DMS153 treated with DMSO at 0.1 percent for 48 hours (cell line): ENCODE data around the gene PYY.
"Not testable (repeated sequence)": the region's sequence is repeated elsewhere in the genome, so short reads cannot be mapped to it uniquely, and the experiment has no call there.

Source experiments
- DNase-seq: peaks from one replicate; lab custom pipeline; 2025; ENCODE audit not compliant: unreplicated experiment; lab: John Stamatoyannopoulos, UW

Gene PYY

DNA sequence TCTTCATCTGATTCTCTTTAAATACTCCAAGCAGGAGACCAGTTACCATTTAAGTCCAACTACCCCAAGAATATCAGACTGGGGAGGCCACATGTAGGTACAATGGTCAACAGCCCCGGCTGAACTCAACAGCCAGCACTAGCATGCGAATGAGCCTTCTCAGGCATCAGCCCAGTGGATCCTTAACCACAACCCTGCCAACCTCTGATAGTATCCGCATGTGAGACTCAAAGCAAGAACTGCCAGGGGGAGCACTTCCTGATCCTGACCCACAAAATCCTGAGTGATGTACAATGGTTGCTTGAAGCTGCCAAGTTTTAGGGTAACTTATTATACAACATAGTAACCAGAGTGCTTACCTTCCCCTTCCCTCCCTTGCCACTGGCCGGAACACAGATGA is 4.0 kb downstream of the PYY start:
- DNase-seq, result no peak

DNA sequence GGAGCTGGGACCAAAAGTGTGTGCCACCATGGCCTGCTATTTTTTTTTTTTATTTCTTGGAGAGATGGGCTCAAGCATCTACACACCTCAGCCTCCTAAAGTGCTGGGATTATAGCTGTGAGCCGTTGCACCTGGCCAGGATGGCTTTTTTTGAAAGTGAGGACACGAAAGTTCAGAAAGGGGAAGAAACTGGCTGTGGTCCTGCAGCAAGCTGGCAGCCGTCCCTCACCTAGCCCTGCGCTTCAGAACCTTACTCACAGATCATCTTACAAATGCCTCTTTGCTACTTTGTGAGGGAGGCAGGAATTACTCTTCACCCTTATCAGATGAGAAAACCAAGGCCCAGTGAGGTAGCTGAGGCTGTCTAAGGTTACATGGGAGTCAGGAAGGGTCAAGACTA is 7.0 kb downstream of the PYY start:
- no peak for DNase-seq

DNA sequence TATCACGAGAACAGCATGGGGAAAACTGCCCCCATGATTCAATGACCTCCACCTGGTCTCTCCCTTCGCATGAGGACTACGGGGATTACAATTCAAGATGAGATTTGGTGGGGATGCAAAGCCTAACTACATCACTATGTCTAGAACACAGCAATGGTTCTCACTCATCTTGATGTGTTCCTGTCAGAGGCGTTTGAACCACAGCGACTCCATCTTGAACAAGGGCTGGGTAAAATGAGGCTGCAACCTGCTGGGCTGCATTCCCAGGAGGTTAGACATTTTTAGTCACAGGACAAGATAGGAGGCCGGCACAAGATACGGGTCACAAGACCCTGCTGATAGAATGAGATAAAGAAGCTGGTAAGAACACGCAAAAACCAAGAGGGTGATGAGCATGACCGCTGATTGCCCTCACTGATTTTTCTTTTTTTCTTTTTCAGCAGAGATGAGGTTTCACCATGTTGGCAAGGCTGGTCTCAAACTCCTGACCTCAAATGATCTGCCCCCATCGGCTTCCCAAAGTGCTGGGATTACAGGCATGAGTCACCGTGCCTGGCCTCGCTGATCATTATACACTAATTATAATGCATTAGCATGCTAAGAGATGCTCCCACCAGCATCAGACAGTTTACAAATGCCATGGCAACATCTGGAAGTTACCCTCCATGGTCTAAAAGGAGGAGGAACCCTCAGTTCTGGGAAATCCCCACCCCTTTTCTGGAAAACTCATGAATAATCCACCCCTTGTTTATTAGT is 8.5 kb downstream of the PYY start:
- DNase-seq, result no peak

DNA sequence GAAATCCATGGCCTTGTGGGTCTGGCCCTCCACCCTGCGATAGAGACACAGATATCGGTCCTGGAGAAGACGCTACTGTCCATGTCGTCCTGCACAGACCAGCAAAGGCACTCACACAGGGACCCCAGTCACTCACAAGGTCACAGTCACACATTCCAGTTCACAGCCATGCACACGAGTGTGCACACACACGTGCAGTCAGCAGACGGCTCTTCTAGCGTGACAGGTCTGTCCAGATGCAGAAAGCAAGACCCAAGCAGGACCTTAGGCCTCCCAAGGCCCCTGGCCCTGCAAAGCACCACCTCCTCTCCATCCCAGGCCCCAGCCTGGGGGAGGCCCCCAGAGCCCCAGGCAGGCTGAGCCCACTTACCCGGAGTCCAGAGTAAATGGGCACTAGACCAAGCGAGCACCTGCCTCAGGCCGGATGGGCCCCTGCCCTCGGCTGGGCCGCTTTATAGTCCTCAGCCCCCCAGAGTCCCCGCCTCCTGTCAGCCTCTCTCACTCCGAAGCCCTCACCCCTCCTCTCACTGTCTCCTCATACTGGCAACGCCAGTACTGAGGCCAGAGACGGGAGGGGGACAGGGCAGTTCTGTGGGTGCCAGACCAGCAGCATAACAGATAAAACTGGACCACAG is 11.6 kb downstream of the PYY start, which contains the start of gene PPY:
Gene PPY, minus strand, starts transcription at position 426 of the 635 bp plus-strand sequence. CDS start 822 bp downstream, outside the sequence.
- no peak for DNase-seq

DNA sequence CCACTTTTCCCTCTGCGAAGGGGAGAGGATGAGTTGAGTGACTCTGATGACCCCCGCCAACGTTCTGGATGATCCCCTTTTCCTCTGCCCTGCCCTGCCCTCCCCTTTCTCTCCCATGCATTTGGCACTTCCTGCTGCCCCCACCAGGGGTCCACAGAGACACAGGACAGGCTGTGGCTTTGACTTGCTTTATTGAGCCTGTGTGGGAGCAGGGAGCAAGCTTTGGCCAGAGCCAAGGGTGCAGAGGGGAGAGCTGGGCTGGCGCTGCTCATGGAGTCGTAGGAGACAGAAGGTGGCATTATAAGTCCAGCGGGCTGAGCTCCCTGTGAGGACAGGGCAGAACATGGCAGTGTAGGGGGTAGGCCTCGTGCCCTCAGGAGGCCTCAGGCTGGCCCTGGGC is 13.1 kb downstream of the PYY start:
- DNase-seq, result no peak

DNA sequence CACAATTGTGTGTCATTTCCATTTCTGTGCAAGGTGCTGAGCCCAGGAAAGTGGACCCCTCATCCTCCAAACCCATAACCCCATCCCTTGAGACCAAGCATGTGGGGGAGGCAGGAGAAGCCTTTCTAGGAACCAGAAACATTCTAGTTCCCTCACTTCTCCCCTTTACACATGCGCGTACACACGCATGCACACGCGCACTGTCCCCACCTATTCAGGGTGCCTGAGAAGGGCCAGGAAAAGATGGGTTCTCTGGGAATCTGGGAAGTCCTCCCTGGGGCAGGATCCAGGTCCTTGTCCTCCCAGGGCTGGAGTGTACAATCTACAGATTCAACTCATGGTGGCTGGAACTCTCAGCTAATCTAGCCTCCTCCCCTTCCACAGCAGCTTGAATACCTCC is 13.9 kb downstream of the PYY start:
- DNase-seq, result no peak

DNA sequence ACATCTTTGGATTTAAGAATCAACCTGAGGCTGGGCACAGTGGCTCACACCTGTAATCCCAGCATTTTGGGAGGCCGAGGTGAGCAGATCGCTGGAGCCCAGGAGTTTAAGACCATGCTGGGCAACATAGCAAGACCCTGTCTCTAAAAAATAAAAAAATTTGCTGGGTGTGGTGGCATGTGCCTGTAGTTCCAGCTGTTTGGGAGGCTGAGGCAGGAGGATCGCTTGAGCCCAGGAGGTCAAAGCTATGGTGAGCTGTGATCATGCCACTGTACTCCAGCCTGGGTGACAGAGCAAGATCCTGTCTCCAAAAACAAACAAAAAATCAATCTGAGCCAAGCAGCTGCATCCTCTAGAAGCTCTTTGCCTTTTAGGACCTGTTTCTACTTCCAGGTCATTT is 14.3 kb downstream of the PYY start:
- not testable (repeated sequence) for DNase-seq

DNA sequence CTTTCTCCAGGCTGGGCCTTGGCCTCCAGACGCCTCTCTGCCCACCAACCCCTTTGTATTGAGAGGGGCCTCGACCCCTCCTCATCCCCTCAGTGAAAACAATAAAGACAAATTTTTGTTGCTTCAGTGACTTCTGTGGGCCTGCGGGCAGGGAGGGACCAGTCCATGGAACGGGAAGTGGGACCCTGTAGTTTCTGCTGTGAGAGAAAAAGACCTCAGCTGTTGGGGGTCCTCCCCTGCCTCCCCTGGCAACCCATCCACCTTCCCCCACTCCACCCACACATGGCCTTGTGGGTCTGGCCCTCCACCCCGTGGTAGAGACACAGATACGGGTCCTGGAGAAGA is 14.9 kb downstream of the PYY start:
- no peak for DNase-seq

DNA sequence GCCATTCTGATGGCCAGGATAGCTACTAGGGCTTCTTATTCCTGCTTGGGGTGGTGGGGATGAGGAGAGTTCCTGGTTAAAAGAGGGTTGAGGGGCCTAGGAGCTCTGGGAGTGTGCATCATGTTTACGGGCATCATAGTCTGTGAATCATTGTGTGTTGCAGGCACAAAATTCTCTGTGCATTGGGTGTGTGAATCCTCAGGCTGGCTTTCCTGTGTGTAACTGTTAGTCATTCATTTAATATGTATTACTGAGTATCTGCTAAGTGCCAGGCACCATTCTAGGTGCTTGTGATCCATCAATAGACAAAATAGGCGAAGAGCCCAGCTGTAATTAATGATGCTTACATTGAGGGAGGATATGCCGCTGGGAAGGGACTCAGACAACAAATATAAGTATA is 17.3 kb downstream of the PYY start:
- DNase-seq, result no peak

DNA sequence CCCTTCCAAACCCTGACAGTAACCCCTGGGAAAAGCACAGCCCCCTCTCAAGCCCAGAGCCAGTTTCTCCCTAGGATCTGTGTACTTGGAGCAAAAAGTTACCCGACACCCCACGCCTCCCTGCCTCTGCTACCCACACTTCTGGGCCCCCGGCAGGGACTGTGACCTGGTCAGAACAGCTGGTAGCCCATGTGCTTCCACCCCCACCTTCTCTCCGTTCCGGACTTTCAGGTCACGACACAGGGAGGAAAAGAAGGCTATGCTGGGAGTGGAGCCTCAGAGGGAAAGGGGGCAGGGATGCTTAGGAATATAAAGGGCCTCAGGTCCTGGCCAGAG is 17.8 kb downstream of the PYY start:
- no peak for DNase-seq

DNA sequence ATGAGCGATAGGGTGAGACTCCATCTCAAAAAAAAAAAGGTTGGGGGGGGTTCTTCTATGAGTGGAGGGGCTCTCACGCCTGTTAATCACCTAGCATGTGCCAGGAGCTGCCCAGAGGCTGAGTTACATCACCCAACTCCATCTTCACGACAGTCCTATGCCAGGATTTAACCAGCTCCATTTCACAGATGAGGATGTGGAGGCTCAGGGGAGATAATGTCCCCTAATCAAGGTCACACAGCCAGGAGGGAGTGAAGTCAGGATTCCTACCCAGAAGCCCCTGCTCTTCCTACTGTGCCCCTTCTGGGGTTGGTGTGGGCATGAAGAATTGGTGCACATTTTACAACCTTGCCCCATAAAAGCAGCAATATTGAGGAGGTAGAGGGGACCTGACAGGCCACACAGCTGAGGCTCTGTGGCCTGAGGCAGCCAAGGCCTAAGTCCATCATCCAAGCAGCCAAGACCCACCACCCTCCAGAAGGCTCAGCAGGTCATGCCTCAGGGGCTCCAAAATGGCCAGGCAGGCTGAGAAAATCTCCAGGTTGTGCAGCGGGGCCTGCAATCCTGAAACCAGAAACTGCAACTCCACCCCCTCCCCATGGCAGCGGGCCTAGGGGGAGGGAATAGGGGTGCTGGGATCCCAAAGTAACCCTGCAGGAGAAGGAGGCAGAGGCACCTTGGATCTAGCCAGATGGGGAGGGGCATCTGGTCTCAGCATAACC is 18.4 kb downstream of the PYY start:
- no peak for DNase-seq

DNA sequence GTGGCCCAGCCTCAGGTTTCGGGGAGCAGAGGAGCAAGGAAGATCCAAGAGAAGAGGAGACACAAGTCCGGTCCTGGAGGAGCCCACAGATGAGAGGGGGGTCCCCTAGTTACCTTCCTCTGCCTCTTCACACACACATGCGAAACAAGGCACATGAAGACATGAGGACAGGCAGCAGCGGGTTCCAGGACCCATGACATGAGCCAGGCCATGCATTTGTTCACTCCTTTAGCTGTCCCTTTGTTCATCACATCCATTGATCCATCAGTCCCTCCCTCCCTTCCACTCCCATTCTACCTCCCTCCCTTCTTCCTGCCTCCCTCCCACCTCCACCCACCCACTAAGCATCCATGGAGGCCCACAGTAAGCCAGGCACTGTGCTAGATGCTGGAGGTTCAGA is 20.8 kb downstream of the PYY start:
- DNase-seq, result no peak

DNA sequence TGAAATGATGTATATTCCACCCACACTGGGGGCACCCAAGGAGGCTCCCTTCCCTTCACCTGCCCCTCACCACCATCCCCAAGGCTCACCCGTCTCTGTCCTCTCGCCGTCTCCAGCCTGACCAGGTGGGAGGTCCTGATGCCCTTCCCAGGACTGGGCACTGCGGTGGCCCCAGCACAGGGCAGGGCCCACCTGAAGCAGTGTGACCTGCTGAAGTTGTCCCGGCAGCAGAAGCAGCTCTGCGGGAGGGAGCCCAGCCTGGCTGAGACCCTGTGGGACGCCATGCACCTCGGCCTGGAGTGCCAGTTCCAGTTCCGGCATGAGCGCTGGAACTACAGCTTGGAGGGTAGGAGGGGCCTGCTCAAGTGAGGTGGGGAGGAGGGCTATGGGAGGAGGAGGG is 21.4 kb downstream of the PYY start:
- DNase-seq, result no peak

DNA sequence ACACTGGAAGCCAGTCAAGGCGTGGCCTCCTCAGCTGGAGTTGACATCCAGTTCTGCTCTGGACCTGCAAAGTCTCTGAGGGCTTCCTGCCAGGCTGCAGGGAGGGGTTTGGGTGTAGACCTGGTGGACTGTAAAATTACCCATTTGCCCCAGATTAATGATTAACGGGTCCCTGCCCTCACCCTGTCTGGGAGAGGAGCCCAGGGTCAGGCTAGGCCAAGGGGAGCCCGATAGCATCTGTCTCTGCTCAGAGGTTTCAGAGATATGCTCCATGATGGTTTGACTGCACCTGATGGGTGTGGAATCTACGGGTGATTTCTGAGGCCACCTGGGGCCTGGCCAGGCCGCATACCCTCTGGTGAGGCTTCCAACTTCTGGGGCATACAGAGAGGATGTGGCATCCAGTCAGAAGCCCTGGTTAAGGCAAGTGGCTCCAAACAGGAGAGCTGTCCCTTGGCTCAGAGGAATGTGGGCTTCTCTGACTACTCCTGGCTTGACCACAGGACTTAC is 22.6 kb downstream of the PYY start:
- DNase-seq, result no peak

DNA sequence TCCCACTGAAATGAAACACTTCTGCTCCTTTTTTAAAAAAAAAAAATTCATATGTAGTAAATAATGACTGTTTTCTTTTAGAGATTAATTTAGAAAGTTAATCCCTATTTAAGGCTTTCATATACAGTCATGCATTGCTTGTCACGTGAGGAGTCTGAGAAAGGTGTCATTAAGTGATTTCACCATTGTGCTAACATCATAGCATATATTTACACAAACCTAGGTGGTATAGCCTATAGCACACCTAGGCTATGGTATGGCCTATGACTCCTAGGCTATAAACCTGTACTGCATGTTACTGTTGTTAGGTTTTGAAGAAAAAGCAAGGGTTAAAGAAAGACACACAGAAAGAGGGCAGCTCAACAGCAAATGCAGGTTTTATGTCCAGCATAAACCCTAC is 25.1 kb downstream of the PYY start:
- DNase-seq, result no peak

DNA sequence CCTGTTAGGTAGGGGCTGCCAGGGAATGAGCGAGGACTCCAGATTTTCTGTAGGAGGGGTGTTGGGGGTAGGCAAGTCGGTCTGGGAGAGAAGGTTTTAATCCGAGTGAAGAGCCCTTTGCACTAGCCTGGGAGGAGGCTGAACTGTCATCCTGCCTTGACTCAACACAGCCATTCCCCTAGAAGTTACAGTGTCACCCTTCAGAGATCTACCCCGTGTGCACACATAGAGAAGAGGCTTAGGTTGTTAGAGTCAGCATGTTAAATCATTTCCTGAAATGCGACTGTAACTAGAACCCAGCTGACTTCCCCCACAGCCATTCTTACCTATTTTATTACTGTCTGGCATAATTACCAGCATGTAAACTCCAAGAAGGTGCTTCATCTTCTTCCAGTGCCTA is 25.8 kb downstream of the PYY start:
- not testable (repeated sequence) for DNase-seq

DNA sequence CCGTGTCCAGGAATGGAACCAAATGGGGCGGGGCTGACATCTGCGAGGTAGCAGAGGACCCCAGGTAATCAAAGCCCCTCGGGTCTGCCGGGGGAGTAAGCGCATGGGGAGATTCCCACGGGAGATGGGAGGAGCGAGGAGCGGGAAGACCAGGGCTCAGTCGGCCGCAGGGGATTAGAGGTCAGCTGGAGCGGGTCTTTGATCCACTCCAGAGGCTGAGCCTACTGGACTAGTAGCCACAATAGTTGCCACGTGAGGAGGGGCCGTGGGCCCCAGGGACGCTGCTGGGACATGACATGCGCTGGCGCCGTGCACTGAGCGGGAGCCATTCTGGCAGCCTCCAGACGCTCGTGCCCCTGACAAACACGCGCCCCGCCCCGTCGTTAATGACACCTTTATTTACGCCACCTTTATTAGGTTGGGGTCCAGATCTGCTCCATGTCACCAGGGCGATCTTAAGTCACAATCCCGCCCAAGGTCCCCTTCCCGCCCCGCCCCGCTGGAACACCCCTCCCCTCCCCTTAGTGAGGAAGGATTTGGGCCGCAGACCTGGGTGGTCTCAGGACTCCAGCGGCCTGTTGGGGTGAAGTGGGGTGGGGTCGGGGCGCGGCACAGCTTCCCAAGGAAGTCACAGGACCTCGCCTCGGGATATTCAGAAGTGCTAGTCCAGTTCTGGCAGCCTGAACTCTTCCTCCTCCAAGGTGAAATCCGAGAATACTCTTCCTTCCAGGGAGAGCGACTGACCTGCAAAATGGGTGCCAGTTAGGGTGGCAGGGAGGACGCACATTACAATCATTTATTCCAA is 26.5 kb downstream of the PYY start:
- DNase-seq, result no peak

DNA sequence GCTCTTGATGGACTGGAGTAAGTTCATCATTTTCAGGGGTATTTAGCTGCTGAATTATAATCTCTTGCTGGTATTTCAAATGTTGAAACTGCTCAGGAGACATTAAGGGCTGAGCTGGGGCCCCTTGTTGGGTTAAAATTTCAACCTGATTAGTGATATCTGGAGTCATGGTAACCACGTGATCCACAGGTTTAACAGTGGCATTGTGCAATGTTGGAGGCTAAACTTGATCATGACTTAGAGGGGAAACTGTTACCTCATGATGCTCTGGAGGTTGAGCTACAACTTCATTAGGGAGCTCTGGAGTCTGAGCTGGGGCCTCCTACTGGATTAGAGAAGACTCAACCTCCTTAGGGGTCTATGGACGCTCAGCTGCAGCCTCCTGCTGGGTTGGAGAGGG is 29.2 kb downstream of the PYY start:
- no peak for DNase-seq

DNA sequence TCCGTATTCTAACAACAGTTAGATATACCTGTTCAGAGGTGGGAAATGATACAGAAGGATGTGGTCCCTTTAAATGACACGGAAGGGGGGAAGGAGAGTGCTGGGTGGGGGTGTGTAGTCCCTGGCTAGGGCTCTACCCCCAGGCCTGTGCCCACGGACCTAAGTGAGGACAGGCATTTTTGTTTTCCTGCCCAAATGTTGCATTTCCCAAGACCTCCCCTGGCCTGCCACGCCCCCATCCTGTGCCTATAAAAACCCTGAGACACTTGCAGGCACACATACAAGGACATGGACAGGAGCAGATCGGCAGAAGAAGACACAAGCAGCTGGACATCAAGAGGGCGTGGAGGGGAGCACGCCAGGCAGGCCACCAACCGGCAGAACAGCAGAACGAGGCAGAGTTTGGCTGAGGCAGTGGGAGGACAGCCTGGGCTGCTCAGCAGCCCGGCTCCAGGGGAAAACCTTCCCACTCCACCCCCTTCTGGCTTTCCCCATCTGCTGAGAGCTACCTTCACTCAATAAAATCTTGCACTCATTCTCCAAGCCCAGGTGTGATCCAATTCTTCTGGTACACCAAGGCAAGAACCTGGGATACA is 33.1 kb downstream of the PYY start:
- no peak for DNase-seq

DNA sequence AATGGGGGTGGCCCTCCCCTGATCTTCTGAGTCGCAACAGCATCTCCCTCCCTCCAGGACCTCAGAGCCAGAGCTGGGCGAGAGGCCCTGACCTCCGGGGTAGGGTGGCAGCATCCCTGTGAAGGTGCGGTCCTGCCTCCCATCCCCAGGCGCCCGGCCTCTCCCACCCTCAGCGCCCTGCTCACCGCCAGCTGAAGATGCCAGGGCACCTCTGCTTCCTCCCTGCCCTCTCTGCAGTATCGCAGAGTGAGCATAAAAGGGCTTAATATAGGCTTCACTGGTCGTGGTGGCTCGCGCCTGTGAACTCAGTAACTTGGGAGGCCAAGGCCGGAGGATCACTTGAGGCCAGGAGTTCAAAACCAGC is 35.7 kb downstream of the PYY start:
- no peak for DNase-seq
